22Rv1 (cell line): ENCODE measurements around the gene C10orf71.

Experiments
- ZFX ChIP-seq: fragments of 450-650 bp; IDR thresholded peaks from 2 replicates; pipeline ENCODE4 v1.6.1; 2017; ENCODE audit warnings: antibody characterized with exemption, borderline replicate concordance
- TF ChIP-seq, protein P1 (sequence below): fragments of 450-650 bp; IDR thresholded peaks from 2 replicates; pipeline ENCODE4 v1.5.1; 2017; ENCODE audit warnings: mild to moderate bottlenecking

DNA sequence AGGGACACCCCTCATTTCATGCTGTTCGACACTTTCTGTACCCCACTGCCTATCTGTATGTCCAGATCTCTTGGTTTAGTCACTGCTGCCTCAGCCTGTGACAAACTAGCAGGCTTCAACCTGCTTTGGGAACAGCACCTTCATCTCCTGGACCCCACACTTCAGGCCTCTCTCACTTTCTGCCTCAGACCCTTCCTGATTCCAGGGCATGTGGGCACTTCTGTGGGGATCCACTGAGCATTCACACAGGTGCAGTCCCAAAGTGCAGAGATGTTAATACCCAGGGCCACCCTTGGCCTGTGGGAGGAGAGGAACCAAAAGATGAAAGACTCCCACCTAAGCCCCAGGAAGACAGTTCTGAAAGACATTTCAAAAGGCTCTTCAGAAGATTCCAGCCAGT lies 29.4 kb upstream of the C10orf71 start:
- TF ChIP-seq, protein P1, sequence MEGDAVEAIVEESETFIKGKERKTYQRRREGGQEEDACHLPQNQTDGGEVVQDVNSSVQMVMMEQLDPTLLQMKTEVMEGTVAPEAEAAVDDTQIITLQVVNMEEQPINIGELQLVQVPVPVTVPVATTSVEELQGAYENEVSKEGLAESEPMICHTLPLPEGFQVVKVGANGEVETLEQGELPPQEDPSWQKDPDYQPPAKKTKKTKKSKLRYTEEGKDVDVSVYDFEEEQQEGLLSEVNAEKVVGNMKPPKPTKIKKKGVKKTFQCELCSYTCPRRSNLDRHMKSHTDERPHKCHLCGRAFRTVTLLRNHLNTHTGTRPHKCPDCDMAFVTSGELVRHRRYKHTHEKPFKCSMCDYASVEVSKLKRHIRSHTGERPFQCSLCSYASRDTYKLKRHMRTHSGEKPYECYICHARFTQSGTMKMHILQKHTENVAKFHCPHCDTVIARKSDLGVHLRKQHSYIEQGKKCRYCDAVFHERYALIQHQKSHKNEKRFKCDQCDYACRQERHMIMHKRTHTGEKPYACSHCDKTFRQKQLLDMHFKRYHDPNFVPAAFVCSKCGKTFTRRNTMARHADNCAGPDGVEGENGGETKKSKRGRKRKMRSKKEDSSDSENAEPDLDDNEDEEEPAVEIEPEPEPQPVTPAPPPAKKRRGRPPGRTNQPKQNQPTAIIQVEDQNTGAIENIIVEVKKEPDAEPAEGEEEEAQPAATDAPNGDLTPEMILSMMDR, result no peak
- no peak for TF ChIP-seq ZFX
